Stimulated activated CD4-positive, alpha-beta T cell treated with anti-CD3 and anti-CD28 coated beads, Interleukin-4, amount 100 ng/mL, for 1 hour (primary cell): ENCODE measurements around the gene MT1G.
"Not testable (repeated sequence)": the region's sequence is repeated elsewhere in the genome, so short reads cannot be mapped to it uniquely, and the experiment has no call there.

Source experiments
- DNase-seq: peaks from one replicate; pipeline ENCODE4 v3.0.0-alpha.2; 2020

Gene MT1G

DNA sequence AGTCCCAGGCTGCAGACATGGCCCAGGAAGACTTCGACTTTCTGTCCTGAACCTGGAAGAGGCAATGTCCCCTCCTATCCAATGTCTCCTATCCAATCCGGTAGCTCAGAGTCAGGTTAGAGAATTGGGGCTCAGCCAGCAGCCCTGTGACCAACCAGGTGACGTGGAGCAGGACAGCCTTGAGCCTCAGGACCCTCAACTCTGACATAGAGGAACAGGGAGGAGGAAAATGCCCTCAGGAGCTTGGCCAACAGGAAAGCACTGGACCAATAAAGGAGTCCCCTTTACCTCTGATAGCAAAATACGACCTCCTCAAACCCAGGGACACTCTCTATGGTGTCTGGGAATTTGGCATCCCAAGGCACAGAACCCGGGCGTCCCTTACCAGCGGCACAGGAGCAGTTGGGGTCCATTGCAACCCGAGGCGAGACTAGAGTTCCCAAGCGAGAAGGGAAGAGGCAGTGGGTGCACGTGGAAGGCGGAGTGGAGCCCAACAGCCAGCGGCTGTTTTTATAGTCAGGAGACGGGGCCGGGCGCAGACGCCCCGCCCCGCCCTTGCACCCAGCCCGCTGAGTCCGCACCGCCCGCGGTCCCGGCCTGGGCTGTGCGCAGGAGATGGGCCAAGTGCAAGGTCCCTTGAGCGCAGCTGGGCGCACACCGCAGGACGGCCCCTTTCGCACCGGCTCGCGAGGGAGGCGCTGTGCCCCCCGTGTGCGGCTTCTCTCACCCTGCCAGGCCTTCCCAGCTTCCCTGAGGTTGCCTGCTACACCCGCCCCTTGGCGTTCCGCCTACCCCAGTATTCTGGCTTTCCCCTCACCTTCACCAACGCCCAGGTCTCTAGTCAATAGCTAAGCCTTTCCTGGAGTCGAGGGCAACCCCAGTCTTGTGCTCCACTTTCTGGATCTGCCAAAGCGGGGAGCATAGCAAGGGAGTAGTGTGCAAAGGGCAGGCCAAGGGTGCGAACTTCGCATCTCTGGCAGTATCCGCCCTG lies at the start of gene MT1G:
MT1G (minus strand) TSS at position 485 of the 991 bp plus-strand sequence; CDS start at position 413, 72 bp downstream.
- DNase-seq: peak; percentile 46

DNA sequence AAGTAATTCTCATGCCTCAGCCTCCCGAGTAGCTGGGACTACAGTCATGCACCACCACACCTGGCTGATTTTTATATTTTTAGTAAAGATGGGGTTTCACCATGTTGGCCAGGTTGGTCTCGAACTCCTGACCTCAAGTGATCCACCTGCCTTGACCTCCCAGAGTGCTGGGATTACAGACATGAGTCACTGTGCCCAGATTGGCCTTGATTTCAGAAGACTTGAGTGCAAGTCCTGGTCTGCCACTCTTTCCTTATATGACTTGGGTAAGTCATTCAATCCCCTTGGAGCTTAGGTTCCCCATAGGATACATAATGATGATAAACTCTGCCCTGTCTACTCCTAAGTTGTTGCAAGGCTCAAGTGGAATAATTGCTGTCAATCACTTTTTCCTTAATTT lies 49.7 kb upstream of the MT1G start:
- DNase-seq: not testable (repeated sequence)

DNA sequence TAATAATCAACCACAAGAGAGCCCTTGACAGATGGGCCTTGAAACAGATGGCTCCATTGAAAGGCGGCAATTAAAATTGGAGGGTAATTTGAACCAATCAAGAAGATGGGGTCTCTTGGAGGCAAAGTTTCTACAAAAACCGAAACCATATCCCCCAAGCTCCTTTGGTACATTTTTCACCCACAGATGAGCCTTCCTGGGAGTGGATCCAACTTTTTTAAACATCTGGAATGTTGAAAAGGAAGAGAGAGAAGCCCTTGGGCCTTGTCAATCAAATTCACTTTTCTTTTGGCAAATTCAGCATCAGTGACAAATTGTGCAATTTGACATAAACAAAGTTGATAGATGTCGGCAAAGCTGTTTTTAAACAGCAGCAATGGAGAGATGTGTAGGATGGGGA lies 48.9 kb upstream of the MT1G start:
- no peak for DNase-seq

DNA sequence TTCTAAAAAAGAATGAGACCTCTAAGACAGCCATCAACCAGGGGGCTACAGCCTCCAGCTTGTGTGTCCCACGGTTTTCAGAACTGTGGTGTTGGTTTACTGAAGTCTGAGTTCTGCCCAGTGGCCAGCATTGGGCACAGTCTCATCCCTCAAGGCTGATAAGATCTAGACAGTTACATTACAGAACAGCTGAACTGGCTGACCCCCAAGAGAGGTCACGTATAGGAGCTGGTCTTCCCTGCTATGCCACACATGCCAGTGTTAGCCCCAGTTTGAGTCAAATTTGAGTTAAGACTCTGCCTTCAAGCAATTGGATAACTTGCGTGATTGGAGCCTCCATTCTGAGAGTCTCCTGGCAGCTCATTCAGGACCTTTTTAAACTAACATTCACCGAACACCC lies 47.3 kb upstream of the MT1G start:
- DNase-seq: no peak

DNA sequence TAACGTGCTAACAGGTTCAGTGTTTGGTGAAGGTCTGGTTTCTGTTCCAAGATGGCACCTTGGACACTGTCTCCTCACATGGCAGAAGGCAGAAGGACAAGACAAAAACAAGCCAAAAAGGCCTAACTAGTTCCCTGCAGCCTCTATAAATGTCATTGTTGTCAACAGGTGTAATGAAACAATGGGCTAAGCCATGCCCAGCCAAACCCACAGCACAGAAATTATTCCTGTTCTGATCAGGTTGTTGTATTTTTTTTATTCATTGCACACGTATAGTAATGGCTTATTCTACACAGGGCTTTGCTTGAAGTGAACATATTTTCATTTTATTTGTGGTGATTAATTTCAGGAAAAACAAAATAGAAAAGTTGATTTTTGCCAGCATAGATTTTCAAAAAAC lies 45.9 kb upstream of the MT1G start:
- no peak for DNase-seq

DNA sequence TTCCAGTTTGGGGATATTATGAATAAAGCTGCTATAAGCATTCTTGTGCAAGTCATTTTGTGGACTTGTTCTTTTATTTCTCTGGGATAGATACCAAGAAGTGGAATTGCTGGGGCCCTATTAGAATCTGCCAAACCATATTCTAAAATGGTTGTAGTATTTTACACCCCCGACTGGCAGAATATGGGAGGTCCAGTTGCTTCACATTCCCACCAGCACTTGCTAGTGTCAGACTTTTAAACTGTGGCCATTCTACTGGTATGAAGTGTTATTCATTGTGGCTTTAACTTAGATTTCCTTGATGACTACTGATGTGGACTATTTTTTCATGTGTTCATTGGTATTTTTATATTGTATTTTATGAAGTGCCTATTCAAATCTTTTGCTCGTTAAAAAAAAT lies 44.0 kb upstream of the MT1G start:
- DNase-seq: no peak

DNA sequence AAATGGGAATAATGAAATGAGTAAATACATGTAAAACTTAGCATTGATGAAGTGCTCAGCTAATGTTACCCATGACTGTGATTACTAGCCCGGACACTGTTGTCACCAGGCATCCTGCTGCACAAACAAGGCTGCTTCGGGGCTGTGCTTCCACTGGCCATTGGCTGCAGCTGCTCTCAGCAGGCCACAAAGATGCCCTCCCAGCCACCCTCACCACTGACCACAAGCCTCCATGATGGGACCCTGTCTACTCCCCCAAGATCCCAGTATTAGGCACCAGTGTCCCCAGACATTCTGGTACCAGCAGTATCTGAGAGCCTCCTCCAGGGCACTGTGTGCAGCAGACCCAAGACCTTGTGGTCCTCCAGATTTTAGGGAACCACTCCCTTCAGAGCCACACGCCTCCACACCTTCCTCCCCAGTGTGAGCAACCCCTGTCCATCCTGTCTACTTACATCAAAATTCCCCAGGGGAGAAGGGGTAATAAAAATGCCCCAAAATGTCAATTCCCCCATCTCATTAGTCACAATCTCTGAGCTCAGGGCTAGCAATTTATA lies 42.4 kb upstream of the MT1G start:
- DNase-seq: no peak

DNA sequence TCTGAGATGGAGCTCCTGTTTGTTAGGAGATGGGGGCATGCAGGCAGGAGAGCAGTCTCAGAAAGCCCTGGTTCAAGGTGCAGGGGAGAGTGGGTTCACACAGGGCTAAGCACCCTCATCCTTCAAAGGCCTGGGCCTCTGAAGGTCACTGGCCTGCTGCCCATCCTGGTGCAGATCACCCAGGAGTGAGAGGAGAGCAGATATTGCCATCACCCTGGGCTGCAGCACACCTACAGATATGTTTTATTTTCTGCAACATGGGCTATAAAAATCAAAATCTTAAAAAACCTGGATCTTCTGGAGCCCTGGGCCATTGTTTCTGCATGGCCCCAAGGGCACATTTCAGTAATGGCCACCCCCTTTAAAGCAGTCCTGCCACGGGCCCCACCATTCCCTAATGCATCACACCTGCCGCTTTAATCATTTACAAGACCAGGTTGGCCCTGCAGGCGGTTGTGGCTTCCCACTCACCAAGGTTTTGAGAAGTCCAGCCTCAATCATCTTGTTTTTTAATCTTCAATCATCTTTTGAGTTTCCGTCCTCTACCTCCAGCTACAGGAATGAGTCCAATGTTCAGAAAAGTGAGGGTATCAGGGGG lies 41.7 kb upstream of the MT1G start:
- DNase-seq: no peak

DNA sequence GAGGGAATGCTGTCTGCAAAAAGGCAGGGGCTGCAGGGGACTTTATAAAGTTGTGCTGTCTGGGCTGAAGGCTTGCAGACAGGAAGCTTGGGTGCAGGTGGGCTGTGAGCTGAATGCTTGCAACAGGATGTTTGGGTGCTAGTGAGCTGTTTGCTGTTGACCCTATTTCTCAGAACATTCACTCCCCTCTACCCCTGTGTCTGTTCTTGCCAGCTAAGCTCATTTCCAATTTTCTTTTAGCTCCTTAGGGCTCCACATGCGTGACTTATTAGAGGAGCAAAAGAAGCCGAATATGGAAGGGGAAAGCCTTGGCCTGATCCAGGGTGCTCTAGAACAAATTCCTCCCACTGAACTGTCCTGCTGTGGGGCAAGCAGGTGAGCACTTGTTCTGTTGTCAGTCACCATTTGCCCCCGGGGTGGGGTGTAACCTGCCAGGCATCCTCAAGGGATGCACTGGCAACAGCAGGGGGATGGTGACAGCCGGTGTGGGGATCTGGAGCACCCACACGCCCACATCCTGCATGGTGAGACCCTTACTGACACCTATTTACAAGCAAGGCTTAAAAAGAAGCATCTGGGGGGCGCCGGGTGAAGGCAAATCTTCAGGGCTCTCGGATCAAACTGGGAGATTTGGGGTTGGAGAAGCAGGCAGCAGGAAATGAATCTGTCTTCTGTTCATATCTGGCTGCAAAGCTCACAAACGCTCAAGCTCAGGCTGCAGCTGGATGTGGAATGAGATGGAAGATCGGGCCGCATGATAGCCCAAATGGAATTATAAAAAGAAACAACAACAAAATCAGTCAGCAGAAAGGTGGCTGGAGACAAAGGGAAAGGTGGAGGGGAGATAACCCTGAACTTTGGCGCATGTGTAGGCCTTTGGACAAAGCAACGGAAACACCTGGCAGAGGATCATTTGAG lies 40.9 kb upstream of the MT1G start:
- DNase-seq: no peak

DNA sequence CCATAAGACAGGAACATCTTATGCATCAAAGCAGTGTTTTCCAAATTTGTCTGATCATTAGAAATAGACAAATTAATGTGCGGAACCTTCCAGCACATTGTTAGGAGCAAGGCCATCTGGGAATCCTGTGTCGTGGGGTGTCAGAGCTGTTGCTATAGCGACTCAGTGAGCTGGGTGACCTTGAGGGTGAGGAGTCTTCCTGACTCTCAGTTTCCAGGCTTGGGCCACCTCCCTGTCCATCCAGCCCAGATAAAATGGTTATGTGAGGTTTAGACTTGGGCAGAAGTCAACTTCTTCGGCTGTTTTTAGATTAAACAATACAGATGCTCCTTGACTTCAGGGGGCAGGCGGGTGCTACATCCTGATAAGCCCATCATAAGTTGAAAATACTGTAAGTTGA lies 35.0 kb upstream of the MT1G start:
- DNase-seq: no peak

DNA sequence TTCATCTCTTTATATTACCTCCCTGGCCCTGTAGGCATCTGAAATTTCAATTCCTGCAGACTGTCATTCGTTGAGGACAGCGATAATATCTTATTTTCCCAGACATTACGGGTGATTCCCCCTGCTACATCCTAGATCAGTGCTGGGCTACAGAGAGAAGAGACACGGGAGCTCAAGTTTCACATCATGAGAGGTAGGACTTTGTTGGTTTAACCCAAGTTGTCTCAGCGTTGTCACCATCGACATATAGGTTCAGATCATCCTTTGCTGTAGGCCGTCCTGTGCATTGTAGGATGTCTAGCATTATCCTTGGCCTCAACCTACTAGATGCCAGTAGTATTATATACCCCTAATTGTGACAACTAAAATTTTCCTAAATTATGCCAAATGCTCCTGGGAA lies 33.7 kb upstream of the MT1G start:
- DNase-seq: no peak

DNA sequence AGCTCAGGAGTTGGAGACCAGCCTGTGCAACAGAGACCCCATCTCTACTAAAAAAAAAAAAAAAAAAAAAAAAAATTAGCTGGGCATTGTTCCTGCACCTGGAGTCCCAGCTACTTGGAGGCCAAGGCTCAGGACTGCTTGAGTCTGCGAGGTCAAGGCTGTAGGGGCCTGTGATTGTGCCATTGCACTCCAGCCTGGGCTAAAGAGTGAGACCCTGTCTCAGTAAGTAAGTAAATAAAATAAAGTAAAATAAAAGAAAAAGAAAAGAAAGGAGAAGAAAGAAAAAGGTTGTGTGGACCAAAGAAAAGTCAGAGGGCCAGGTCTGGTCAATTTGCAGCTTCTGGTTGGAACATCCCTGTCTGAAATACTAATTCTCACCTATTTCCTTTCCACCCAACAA lies 32.8 kb upstream of the MT1G start:
- DNase-seq: no peak

DNA sequence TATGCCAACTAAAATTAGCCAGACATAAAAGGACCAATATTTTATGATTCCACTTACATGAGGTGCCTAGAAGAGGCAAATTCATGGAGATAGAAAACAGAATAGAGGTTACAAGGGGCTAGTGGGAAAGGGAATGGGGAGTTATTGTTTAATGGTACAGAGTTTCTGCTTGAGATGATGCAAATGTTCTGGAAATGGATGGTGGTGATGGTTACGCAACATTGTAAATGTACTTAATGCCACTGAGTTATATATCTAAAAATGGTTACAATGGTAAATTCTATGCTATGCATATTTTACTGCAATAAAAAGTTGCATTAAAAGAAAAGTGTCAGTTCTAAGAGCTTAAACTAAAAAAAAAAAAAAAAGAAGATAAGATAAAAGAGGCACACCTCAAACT lies 32.3 kb upstream of the MT1G start:
- no peak for DNase-seq

DNA sequence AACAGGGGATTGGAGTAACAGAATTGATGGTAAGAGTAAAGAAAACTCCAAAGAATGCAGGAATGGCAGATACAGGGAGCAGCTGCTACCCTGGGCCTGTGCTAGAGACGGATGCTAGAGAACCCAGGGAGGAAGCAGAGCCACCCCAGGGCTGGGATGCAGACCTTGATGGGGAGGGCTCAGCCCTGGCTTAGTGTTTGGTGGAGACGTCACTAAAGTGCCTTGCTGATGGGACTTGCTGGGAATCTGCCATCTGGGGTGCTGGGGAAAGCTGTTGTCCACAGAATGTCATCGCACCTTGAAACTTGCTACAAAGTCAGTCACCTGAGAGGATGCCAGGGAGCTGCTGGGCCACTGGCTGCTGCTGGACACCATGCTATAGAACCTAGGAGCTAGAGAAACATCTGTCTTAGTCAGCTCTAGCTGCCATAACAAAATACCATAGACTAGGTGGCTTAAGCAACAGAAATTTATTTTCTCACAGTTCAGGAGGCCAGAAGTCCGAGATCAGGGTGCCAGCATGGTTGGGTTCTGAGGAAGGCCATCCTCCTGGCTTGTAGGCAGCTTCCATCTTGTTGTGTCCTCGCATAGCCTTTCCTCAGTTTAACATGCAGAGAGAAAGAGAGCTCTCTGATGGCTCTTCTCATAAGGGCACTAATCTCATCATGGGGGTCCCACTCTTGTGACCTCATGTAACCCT lies 29.7 kb upstream of the MT1G start:
- DNase-seq: no peak

DNA sequence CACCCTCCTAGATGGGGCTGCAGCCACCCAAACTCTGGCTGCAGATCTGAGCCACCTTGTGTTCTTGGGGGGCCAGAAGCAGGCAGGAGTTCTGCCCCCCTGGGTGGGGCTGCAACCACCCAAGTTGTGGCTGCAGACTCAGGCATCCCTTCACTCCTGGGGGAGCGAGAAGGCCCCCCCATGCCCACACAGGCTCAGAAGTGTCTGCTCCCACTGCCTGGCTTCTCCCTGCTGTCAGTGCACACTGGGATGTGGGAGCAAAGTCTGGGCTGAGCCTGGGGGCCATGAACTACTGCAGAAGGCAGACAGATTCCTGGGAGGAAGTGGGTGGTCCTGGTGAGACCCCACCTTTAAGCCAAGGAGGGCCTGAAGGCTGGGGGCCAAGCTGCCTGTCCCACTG lies 27.4 kb upstream of the MT1G start:
- DNase-seq: no peak

DNA sequence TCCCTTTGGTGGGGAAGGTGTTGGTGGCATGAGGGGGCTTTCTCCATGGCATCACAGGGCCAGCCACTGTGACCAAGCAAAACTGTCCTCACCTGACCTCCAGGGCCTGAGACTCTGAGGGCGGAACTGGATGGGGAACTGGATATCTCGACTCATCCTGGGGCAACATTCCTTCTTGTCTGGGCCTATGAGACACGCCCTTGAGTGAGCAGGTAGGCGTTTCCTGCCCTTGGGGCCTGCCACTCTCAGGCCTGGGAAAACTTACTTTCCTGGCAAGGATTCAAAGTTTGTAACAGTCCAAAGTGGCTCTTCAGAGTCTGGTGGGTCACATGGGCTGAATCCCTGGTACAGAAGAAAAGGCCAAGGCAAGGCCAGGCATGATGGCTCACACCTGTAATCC lies 24.0 kb upstream of the MT1G start:
- DNase-seq: no peak

DNA sequence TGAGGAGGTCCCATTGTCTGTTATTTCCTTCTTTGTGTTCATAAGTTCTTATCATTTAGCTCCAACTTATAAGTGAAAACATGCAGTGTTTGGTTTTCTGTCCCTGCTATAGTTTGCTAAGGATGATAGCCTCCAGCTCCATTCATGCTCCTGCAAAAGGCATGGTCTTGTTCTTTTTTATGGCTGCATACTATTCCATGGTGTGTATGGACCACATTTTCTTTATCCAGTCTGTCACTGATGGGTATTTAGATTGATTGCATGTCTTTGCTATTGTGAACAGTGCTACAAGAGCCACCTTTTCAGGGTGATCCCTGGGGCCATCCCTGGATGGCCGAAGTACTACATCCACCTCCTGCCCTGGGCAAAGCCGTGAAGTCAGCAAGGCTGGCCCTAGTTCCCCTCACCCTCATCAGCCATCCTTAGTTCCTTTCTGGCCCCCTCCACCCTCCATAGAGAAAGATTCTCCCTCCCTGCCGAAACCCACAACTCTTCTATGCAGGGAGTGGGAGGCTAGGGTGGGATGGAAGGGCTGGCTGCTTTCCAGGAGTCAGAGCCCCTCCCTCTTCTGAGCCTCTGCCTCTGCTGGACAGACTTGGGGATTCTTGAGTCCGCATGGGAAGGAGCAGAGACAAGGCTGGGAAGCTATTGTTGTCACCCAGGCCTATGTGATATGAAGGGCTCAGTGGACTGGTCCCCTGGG lies 22.7 kb upstream of the MT1G start:
- DNase-seq: no peak

DNA sequence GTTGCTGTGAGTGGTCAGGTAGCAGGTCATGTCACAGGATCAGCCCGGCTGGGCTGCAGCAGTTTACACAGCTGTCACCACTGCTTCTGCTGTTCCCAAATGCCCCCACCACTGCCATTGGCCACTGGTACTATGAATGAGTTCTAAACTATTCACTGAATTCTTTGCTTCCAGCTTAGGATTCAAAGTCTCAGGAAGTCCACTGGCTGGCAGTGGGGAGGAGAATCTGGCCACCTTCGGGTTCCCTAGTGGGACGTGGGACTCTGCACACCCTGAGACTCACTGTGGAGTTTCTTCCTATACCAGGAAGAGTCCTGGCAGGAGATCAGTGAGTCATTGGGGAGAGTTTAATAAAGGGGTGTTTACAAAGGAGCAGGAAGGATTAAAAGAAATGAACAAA lies 21.3 kb upstream of the MT1G start:
- no peak for DNase-seq

DNA sequence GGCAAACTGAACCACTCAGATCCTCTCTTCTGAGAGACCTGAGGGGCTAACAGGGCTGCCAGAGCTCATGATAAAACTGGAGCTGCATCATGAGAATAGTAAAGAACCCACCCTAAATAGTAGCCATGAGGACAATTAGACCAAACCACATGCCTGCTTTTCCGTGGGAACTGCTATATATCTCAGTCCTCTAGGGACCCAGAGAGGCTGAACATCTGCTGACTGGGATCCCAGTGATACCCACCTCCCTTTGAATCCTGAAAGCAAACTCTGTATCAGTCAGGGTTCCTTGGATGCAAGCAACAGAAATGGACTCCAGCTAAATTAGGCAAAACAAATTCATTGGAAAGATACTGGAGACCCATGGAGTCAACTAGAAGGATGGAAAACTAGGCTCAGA lies 20.9 kb upstream of the MT1G start:
- DNase-seq: no peak

DNA sequence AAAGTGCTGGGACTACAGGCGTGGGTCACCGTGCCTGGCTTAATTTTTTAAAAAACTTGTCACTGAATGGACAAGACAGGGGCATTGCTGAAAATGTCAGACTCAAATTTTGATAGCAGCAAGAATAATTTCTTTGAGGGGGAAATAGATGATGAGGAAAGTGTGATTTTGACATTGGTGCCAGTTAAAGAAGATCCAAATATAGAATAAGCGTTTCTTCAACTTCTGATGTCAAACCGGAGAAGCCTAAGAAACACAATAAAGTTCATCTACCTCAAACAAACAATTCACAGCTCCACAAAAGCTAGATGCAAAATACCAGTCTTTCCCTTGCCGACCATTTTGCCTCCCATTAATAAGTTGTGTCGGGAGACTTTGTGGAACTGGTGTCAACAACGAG lies 18.9 kb upstream of the MT1G start:
- DNase-seq: no peak

DNA sequence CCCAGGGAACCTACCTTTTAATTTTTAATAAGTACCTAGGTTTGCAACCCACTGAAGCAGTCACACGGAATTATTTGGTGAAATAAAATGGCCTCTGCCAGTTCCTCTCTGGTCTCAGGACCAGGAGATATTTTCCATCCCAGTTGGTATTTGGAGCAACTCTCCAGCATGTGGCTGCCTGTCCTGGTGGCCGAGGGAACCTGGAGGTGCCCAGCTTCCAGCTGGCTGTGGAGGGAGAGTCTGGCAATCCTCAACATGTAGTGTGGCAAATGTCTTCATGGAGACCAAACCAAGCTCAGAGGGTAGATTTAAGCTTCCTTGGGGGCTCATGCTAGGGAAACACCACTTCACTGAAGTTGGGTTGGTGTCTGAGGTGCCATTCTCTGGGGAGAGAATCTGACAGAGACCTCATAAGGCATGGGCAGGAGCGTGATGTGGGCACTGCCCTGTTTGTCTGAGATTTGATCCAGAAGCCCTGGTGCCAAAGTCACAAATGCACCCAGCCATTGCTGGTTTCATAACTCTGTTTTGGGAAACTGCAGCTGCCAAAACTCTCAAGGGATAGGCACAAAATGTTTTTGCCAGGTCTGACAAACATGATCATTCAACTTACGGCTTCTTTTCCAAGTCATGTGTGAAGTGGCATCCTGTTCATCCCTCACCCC lies 17.2 kb upstream of the MT1G start:
- DNase-seq: no peak
